ENCODE results near the gene ZNF334. TPM values are rescaled to one million over a fixed set of nuclear protein-coding genes. Genes with fewer than 3 reads are reported as not detected.

ZNF334 gene
- total RNA-seq, 1 donor: 5.8 TPM

- H3K36me3 ChIP-seq (ENCODE audit: insufficient read depth, low read length): no peaks in the 10 kb centered on the region
- peaks cover 3% of the 10 kb centered on the region for H3K4me1 ChIP-seq (ENCODE audit: insufficient read depth, low read length)
- no peak overlapping the region for H3K4me3 ChIP-seq (ENCODE audit: insufficient read depth, low read length)
- H3K9me3 ChIP-seq (ENCODE audit: low read depth, low read length): peaks cover 6% of the 10 kb centered on the region
- no peaks in the 10 kb centered on the region for H3K79me2 ChIP-seq (ENCODE audit: insufficient read depth, low read length)
- no peak overlapping the region for H3K4me2 ChIP-seq (ENCODE audit: insufficient read depth, low read length)
- H2AFZ ChIP-seq (ENCODE audit: low read length): no peak overlapping the region
- H3K27me3 ChIP-seq (ENCODE audit: insufficient read depth, low read length): peaks cover 4% of the 10 kb centered on the region
- H3K27ac ChIP-seq (ENCODE audit: low read depth, low read length): no peak overlapping the region
- DNase-seq (ENCODE audit: insufficient read length, low spot score, missing footprints): no peak
- H4K20me1 ChIP-seq (ENCODE audit: insufficient read depth, low read length): no peaks in the 10 kb centered on the region
- TF ChIP-seq, protein P1, sequence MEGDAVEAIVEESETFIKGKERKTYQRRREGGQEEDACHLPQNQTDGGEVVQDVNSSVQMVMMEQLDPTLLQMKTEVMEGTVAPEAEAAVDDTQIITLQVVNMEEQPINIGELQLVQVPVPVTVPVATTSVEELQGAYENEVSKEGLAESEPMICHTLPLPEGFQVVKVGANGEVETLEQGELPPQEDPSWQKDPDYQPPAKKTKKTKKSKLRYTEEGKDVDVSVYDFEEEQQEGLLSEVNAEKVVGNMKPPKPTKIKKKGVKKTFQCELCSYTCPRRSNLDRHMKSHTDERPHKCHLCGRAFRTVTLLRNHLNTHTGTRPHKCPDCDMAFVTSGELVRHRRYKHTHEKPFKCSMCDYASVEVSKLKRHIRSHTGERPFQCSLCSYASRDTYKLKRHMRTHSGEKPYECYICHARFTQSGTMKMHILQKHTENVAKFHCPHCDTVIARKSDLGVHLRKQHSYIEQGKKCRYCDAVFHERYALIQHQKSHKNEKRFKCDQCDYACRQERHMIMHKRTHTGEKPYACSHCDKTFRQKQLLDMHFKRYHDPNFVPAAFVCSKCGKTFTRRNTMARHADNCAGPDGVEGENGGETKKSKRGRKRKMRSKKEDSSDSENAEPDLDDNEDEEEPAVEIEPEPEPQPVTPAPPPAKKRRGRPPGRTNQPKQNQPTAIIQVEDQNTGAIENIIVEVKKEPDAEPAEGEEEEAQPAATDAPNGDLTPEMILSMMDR (IDR thresholded peaks at IDR 0.05; ENCODE audit: extremely low read depth, low read depth, low read length): no peak
Measured at GRCh38 chr20:46509523-46509922, 3.8 kb downstream of the ZNF334 start.

DNA sequence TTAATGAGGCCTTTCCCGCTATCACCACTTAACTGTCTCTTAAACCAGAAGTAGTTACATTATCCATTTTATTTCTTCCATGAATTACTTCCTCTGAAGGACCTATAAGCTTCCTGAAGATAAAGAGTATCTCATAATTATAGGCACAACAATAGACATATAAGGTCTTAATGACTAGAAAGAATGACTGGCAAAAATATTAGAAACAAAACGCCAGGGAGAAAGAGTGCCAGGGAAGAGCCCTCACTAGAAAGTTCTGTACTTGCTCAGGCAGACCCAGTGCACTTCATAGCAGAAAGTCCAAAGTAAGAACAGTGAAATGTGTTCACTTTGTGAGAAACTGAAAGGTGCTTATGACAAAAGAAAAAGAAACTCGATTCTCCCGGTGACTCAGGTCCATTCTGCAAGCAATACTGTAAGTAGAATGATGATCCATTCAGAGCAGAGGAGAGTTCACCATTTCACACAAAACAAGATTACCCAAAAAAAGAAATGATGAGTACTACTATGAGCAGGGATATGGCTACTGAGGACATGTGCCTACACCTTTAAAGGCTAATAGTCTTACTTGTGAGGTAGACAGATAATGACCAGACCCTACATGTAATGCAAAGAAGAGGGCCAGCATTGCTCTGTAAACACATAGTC lies 5.5 kb downstream of the ZNF334 start:
- no peak for DNase-seq (ENCODE audit: insufficient read length, low spot score, missing footprints)
- Histone ChIP-seq H4K20me1 (ENCODE audit: insufficient read depth, low read length) (no peaks in the 10 kb centered on the region), H3K36me3 (ENCODE audit: insufficient read depth, low read length) (no peaks in the 10 kb centered on the region), H3K4me1 (ENCODE audit: insufficient read depth, low read length) (peaks cover 2% of the 10 kb centered on the region), H2AFZ (ENCODE audit: low read length) (no peak overlapping the region), H3K27me3 (ENCODE audit: insufficient read depth, low read length) (peaks cover 4% of the 10 kb centered on the region), H3K4me3 (ENCODE audit: insufficient read depth, low read length) (no peak overlapping the region), H3K9me3 (ENCODE audit: low read depth, low read length) (peaks cover 12% of the 10 kb centered on the region), H3K27ac (ENCODE audit: low read depth, low read length) (no peak overlapping the region), H3K4me2 (ENCODE audit: insufficient read depth, low read length) (no peak overlapping the region), H3K79me2 (ENCODE audit: insufficient read depth, low read length) (no peaks in the 10 kb centered on the region)
- TF ChIP-seq, protein P1 (IDR thresholded peaks at IDR 0.05; ENCODE audit: extremely low read depth, low read depth, low read length): no peak

- DNase-seq (ENCODE audit: insufficient read length, low spot score, missing footprints): no peak
- H4K20me1 ChIP-seq (ENCODE audit: insufficient read depth, low read length): no peaks in the 10 kb centered on the region
- no peak overlapping the region for H3K27ac ChIP-seq (ENCODE audit: low read depth, low read length)
- H2AFZ ChIP-seq (ENCODE audit: low read length): no peak overlapping the region
- TF ChIP-seq, protein P1 (IDR thresholded peaks at IDR 0.05; ENCODE audit: extremely low read depth, low read depth, low read length): no peak
- no peak overlapping the region for H3K4me3 ChIP-seq (ENCODE audit: insufficient read depth, low read length)
- no peaks in the 10 kb centered on the region for H3K27me3 ChIP-seq (ENCODE audit: insufficient read depth, low read length)
- H3K4me2 ChIP-seq (ENCODE audit: insufficient read depth, low read length): no peak overlapping the region
- no peaks in the 10 kb centered on the region for H3K4me1 ChIP-seq (ENCODE audit: insufficient read depth, low read length)
- H3K9me3 ChIP-seq (ENCODE audit: low read depth, low read length): peaks cover 24% of the 10 kb centered on the region
- no peaks in the 10 kb centered on the region for H3K79me2 ChIP-seq (ENCODE audit: insufficient read depth, low read length)
- H3K36me3 ChIP-seq (ENCODE audit: insufficient read depth, low read length): no peaks in the 10 kb centered on the region
Measured at GRCh38 chr20:46505506-46505905, 7.9 kb downstream of the ZNF334 start.

GRCh38 chr20:46501961-46502360 lies 11.4 kb downstream of the ZNF334 start:
- no peak overlapping the region for H2AFZ ChIP-seq (ENCODE audit: low read length)
- H3K4me1 ChIP-seq (ENCODE audit: insufficient read depth, low read length): no peaks in the 10 kb centered on the region
- no peak overlapping the region for H3K4me2 ChIP-seq (ENCODE audit: insufficient read depth, low read length)
- no peak for DNase-seq (ENCODE audit: insufficient read length, low spot score, missing footprints)
- TF ChIP-seq, protein P1 (IDR thresholded peaks at IDR 0.05; ENCODE audit: extremely low read depth, low read depth, low read length): no peak
- H3K36me3 ChIP-seq (ENCODE audit: insufficient read depth, low read length): no peaks in the 10 kb centered on the region
- no peaks in the 10 kb centered on the region for H4K20me1 ChIP-seq (ENCODE audit: insufficient read depth, low read length)
- no peaks in the 10 kb centered on the region for H3K79me2 ChIP-seq (ENCODE audit: insufficient read depth, low read length)
- no peaks in the 10 kb centered on the region for H3K27me3 ChIP-seq (ENCODE audit: insufficient read depth, low read length)
- no peak overlapping the region for H3K27ac ChIP-seq (ENCODE audit: low read depth, low read length)
- H3K9me3 ChIP-seq (ENCODE audit: low read depth, low read length): peaks cover 30% of the 10 kb centered on the region
- no peak overlapping the region for H3K4me3 ChIP-seq (ENCODE audit: insufficient read depth, low read length)
